Ishikawa (cell line): ENCODE data around the gene TRABD.

Experiments
- EP300 ChIP-seq: IDR thresholded peaks from 2 replicates; pipeline ENCODE4 v1.6.1; 2012; ENCODE audit warnings: borderline replicate concordance
- FOXM1 ChIP-seq: IDR thresholded peaks from 2 replicates; pipeline ENCODE4 v1.6.1; 2012; ENCODE audit warnings: low read depth, borderline replicate concordance
- RAD21 ChIP-seq: IDR thresholded peaks from 2 replicates; pipeline ENCODE4 v1.6.1; 2012; ENCODE audit warnings: low read depth
- TF ChIP-seq, protein P1 (sequence below): IDR thresholded peaks from 2 replicates; pipeline ENCODE4 v1.6.1; 2012; ENCODE audit warnings: low read depth, mild to moderate bottlenecking

DNA sequence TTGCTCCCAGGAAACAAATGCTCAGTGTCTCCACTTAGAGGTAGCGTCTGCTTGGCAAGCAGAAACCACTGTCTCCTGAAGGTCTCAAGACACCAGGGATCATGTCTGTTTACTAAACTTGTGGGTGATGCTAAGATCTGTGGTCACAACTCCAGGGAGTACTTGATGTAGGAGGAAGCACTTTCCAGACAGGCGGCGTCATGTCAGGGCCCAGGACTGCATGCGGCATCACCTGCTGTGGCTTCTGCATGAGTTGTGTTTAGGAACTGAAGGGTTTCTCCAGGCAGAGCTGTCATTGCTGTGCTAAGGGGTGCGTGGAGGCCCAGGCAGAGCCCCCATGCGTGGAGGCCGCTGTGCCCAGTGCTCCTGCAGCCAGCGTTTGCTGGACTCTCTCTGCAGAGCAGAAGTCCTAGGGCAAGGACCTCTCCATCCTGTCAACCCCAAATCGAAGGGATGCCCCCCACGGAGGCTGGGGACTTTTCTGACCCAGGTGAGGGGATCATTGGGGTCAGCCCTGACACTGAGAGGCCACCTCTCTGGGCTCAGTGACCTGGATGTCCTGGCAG lies 23.2 kb upstream of the TRABD start:
- TF ChIP-seq EP300 (no peak), RAD21 (no peak), FOXM1 (no peak)
- TF ChIP-seq, protein P1, sequence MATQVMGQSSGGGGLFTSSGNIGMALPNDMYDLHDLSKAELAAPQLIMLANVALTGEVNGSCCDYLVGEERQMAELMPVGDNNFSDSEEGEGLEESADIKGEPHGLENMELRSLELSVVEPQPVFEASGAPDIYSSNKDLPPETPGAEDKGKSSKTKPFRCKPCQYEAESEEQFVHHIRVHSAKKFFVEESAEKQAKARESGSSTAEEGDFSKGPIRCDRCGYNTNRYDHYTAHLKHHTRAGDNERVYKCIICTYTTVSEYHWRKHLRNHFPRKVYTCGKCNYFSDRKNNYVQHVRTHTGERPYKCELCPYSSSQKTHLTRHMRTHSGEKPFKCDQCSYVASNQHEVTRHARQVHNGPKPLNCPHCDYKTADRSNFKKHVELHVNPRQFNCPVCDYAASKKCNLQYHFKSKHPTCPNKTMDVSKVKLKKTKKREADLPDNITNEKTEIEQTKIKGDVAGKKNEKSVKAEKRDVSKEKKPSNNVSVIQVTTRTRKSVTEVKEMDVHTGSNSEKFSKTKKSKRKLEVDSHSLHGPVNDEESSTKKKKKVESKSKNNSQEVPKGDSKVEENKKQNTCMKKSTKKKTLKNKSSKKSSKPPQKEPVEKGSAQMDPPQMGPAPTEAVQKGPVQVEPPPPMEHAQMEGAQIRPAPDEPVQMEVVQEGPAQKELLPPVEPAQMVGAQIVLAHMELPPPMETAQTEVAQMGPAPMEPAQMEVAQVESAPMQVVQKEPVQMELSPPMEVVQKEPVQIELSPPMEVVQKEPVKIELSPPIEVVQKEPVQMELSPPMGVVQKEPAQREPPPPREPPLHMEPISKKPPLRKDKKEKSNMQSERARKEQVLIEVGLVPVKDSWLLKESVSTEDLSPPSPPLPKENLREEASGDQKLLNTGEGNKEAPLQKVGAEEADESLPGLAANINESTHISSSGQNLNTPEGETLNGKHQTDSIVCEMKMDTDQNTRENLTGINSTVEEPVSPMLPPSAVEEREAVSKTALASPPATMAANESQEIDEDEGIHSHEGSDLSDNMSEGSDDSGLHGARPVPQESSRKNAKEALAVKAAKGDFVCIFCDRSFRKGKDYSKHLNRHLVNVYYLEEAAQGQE: no peak
